SH-SY5Y (cell line): ENCODE measurements around the gene TBX2.

Source experiments
- GATA2 ChIP-seq: IDR thresholded peaks from 2 replicates; pipeline ENCODE4 v1.6.1; 2011; ENCODE audit warnings: mild to moderate bottlenecking, low read depth, low read length
- GATA3 ChIP-seq: IDR thresholded peaks from 2 replicates; pipeline ENCODE4 v1.6.1; 2011; ENCODE audit warnings: low read depth, mild to moderate bottlenecking, low read length, moderate library complexity

- TF ChIP-seq GATA3 (no peak), GATA2 (no peak)
Measured at GRCh38 chr17:61458421-61459141, 58.9 kb downstream of the TBX2 start.
